ENCODE data around the gene BCL7C.

Gene BCL7C

DNA sequence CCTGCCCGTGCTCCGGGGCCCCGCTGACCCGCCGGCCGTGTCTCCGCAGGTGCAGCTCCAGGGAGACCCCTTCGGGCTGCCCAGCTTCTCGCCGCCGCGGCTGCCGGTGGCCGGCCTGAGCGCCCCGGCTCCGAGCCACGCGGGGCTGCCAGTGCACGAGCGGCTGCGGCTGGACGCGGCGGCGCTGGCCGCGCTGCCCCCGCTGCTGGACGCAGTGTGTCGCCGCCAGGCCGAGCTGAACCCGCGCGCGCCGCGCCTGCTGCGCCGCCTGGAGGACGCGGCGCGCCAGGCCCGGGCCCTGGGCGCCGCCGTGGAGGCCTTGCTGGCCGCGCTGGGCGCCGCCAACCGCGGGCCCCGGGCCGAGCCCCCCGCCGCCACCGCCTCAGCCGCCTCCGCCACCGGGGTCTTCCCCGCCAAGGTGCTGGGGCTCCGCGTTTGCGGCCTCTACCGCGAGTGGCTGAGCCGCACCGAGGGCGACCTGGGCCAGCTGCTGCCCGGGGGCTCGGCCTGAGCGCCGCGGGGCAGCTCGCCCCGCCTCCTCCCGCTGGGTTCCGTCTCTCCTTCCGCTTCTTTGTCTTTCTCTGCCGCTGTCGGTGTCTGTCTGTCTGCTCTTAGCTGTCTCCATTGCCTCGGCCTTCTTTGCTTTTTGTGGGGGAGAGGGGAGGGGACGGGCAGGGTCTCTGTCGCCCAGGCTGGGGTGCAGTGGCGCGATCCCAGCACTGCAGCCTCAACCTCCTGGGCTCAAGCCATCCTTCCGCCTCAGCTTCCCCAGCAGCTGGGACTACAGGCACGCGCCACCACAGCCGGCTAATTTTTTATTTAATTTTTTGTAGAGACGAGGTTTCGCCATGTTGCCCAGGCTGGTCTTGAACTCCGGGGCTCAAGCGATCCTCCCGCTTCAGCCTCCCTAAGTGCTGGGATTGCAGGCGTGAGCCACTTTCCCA lies 8.4 kb upstream of the BCL7C start:
- H3K4me3 ChIP-seq (ENCODE audit: low read depth, low read length), result peak overlapping the region; percentile 40
- DNase-seq (ENCODE audit: low read depth), result no peak
- TF ChIP-seq, protein P1, sequence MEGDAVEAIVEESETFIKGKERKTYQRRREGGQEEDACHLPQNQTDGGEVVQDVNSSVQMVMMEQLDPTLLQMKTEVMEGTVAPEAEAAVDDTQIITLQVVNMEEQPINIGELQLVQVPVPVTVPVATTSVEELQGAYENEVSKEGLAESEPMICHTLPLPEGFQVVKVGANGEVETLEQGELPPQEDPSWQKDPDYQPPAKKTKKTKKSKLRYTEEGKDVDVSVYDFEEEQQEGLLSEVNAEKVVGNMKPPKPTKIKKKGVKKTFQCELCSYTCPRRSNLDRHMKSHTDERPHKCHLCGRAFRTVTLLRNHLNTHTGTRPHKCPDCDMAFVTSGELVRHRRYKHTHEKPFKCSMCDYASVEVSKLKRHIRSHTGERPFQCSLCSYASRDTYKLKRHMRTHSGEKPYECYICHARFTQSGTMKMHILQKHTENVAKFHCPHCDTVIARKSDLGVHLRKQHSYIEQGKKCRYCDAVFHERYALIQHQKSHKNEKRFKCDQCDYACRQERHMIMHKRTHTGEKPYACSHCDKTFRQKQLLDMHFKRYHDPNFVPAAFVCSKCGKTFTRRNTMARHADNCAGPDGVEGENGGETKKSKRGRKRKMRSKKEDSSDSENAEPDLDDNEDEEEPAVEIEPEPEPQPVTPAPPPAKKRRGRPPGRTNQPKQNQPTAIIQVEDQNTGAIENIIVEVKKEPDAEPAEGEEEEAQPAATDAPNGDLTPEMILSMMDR (IDR thresholded peaks at IDR 0.05; ENCODE audit: control insufficient read depth, extremely low read depth, insufficient read depth), result peak; percentile 75

DNA sequence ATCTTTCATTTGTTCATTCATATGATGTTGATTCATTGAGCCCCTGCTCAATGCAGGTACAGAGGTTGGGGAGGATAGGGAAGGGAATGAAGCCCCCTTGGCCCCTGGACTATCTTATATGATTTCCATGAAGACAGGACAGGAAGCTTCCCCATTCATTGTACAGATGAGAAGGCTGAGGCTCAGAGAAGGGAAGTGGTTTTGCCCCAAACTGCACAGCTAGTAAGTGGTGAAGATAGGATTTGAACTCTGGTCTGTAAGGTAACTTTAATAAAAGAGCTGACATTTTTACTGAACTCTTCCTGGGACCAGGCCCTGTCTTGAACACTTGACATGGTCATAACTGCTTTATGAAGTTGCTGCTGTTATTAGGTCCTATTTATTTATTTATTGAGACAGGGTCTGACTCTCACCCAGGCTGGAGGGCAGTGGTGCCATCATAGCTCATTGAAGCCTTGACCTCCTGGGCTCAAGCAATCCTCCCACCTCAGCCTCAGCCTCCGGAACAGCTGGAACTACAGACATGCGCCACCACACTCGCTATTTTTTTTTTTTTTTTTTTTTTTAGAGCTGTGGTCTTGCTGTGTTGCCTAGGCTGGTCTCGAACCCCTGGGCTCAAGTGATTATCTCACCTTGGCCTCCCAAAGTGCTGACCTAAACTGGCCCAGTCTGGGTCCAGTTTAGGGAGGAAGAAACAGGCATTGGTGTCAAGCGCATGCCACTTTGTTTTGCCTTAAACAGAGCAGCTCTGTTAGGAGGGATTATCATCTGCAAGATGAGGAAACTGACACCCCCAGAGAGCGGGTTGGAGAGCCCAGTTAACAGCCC lies 7.5 kb upstream of the BCL7C start:
- H3K4me3 ChIP-seq (ENCODE audit: low read depth, low read length), result peak overlapping the region; percentile 32; the same call in 1 of the 2 replicates
- TF ChIP-seq, protein P1 (IDR thresholded peaks at IDR 0.05; ENCODE audit: control insufficient read depth, extremely low read depth, insufficient read depth), result no peak
- no peak for DNase-seq (ENCODE audit: low read depth)

DNA sequence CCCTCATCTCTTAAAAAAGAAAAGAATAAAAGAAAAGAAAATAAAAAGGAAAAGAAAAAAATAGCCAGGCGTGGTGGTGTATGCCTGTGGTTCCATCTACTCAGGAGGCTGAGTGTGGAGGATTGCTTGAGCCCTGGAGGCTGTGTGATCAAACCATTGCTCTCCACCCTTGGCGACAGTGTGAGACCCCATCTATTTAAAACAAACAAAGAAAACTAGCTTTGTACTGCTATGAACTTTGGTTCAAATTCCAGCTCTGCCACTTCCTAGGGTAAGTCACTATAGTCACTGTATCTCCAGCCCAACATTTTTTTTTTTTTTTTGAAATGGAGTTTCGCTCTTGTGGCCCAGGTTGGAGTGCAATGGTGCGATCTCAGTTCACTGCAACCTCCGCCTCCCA lies 6.7 kb upstream of the BCL7C start:
- no peak for DNase-seq (ENCODE audit: low read depth)
- H3K4me3 ChIP-seq (ENCODE audit: low read depth, low read length), result no peak overlapping the region
- TF ChIP-seq, protein P1 (IDR thresholded peaks at IDR 0.05; ENCODE audit: control insufficient read depth, extremely low read depth, insufficient read depth), result no peak

DNA sequence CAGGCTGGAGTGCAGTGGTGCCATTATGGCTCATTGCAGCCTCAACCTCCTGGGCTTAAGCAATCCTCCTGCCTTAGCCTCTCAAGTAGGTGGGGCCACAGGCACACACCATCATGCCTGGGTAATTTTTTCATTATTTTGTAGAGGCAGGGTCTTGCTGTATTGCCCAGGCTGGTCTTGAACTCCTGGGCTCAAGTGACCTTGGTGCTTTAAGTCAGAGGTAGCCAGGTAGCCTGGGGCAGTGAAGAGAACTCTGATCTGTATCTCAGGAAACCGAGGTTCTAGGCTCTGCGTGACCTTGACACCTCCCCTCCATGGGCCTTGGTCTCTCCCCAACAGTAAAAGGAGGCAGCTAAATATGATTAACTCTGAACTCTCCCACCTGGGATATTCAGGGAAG lies 5.9 kb upstream of the BCL7C start:
- H3K4me3 ChIP-seq (ENCODE audit: low read depth, low read length), result no peak overlapping the region
- TF ChIP-seq, protein P1 (IDR thresholded peaks at IDR 0.05; ENCODE audit: control insufficient read depth, extremely low read depth, insufficient read depth), result no peak
- no peak for DNase-seq (ENCODE audit: low read depth)

DNA sequence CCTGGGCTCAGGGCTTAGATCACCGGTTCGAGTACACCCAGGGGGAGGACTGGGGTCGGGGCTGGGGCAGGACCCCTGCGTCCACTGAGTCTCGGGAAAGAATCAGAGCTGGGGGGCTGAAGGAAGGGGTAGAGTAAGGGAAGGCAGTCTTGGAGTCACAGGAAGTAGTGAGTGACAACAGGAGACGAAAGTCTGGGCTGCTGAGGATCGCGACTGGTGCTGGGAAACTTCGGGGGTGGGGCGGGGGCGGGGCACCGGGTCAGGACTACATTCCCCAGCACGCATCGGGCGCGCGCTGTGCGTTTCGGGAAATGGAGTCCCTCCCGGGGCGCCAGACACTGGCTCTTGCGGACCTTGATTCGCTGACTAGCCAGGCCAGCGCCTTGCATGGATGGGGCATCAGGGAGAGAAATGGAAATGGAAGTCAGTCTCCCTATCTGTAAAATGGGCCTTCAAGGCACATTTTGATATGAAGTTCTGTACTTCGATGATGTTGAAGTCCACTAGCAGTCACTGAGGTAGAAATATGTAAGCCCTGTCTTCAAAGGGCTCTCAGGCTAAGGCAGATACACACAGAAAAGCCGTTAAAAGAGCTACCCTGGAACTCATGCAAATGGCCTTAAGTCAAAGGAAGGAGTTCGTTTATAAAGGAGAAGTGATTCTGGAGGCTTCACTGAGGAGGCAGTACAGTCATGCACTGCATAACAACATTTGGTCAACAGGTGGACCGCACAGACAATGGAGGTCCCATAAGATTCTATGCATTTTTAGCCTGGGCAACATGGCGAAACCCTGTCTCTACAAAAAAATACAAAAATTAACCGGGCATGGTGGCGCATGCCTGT lies 3.2 kb upstream of the BCL7C start:
- TF ChIP-seq, protein P1 (IDR thresholded peaks at IDR 0.05; ENCODE audit: control insufficient read depth, extremely low read depth, insufficient read depth), result no peak
- no peak for DNase-seq (ENCODE audit: low read depth)
- no peak overlapping the region for H3K4me3 ChIP-seq (ENCODE audit: low read depth, low read length)

DNA sequence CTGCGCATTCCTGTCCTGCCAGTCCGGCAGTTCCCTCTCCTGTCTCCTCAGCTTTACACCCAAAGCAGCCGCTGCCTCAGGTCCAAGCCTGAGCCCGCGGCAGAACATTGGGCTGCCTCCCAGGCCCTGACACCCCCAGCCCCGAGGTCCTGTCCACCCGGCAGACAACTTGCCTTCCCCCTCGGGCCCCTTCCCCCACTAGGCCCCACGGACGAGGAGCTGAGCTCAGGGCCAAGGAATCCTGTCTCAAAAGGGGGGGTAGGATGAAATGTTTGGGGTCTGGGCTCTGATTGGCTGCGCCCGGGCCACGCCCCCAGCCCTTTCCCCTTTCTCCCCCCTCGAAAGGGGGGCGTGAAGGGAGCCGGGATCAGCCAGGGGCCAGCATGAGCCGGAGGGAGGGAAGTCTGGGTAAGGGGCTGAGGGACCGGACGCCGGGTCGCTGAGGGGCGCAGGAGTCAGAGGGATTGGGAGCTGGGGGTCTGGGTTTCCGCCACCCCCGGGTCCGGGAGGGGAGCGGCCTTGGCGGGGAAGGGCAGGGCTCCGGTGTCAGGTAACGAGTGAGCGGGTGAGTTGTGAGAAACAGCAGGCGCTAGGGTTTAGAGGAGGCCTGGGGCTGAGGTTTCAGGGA lies 2.5 kb upstream of the BCL7C start, which contains the start of gene CTF1:
Gene CTF1 (plus strand): TSS at position 354 of the 628 bp plus-strand sequence. CDS start 30 bp downstream, at position 384.
- TF ChIP-seq, protein P1 (IDR thresholded peaks at IDR 0.05; ENCODE audit: control insufficient read depth, extremely low read depth, insufficient read depth), result no peak
- DNase-seq (ENCODE audit: low read depth), result no peak
- H3K4me3 ChIP-seq (ENCODE audit: low read depth, low read length), result no peak within 1 kb of the TSS
